Activated T-cell treated with anti-CD3 and anti-CD28 coated beads, Interleukin-2, amount 50 U/mL, for 1 hour (primary cell): ENCODE measurements around the gene CD8B2.
"Not testable (repeated sequence)": the region's sequence is repeated elsewhere in the genome, so short reads cannot be mapped to it uniquely, and the experiment has no call there.

Experiments
- DNase-seq: peaks from one replicate; pipeline ENCODE4 v3.0.0-alpha.2; 2020

The CD8B2 gene

DNA sequence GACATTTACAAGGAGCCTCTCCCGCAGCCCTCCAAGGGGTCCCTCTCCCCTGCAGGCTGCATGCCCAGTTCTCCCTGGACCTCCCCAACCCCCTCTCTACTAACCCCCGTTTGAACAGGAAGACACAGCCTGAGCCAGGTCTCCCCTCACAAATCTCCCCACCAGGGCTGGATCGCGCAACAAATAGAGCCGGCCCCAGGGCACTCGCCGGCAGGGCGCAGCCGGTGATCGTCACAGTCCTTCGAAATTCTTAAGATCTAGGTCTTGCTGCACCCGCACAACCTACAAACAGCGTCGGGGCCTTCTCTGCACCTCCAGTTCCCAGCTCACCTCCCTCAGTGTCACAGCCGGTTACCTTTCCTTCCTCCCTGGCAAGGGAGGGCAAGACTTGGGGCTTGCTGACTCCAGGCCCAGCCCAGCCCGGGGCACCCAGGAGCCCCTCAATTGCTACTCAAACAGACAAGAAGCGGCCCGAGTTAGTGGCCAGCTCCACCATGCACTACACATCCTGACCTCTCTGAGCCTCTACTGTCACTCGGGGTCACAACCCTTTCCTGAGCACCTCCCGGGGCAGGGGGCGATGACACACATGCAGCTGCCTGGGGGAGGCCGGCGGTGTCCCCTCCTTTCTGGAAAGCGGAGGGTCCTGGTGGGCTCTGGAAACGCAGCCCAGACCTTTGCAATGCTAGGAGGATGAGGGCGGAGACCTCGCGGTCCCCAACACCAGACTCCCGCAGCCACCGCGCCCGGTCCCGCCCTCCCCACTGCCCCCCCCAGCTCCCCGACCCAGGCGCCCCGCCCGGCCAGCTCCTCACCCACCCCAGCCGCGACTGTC, at the start of gene CD8B2:
Gene CD8B2, plus strand, starts transcription at position 814 of the 835 bp plus-strand sequence. CDS start 63 bp downstream, outside the sequence.
- DNase-seq, result not testable (repeated sequence)

DNA sequence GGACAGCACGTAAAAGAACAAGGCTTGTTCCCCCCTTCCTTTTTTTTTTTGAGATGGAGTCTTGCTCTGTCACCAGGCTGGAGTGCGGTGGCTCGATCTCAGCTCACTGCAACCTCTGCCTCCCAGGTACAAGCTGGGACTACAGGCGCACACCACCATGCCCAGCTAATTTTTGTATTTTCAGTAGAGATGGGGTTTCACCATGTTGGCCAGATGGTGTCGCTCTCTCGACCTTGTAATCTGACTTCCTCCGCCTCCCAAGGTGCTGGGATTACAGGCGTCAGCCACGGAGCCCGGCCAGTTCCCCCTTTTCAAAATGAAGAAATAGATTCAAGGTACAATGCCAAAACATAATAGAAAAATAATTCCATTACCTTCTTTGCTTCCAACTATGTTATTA, 25.3 kb upstream of the CD8B2 start:
- DNase-seq, result peak; percentile 20

DNA sequence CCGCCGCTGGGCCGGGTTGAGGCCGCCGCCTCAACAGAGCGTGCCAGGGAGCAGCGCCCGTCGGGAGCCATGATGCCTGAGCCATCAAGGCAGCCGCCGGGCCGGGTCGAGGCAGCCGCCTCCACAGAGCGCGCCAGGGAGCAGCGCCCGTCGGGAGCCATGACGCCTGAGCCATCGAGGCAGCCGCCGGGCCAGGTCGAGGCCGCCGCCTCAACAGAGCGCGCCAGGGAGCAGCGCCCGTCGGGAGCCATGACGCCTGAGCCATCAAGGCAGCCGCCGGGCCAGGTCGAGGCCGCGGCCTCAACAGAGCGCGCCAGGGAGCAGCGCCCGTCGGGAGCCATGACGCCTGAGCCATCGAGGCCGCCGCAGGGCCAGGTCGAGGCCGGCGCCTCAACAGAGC, 19.6 kb upstream of the CD8B2 start:
- not testable (repeated sequence) for DNase-seq

DNA sequence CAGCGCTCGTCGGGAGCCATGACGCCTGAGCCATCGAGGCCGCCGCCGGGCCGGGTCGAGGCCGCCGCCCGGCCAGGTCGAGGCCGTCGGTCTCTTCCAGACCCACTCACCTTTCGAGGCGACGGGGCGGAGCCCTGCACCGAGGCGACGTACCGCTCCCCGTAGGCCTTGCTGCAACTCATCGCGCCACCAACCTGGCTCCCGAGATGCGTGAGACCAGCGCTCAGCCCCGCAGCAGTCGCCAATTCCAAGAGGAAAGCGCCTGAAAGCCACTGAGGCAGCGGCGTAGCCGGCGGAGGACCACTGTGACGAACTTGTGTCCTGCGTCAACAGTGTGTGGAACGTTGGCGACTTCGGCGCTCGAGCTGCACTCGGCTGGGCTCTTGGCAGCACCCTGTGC, 19.1 kb upstream of the CD8B2 start, which contains the start of gene RGPD3:
Gene RGPD3, minus strand, starts transcription at position 307 of the 400 bp plus-strand sequence. Its CDS starts 125 bp downstream, at position 182.
- not testable (repeated sequence) for DNase-seq

DNA sequence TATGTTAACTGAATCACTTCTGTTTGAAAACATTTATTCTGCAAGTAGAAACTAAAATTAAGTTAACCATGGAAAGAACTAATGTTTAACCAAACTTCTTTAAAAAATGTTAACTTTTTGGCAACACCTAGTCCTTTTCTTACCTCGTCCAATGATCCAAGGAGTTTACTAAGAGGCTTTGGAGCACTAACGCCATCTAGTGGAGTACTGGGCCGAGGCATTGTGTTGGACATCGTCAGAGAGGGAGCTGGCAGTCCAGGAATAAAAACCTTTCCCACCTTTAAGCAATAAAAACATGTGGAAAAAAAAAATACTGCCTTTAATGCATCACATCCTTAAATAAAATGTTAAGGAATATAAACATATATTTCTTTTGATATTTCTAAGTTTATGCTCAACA, 16.5 kb upstream of the CD8B2 start:
- peak; percentile 51 for DNase-seq

DNA sequence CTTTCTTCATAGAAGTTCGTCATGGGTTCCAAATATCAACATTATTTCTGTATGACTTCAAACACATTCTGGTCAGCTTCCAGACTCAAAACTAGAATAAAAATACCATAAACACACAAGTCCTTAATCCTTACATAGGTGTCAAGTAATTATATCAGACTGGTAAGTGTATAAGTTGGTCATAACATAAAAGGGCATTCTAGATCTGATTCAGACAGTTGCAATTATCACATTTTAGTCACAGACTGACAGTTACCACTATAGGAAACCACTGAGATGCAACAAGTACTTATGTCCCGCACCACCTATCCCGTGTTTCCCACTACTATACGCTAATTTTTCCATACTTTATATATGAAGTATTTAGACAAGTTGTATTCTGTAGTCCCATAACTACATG, 9.5 kb upstream of the CD8B2 start:
- not testable (repeated sequence) for DNase-seq

DNA sequence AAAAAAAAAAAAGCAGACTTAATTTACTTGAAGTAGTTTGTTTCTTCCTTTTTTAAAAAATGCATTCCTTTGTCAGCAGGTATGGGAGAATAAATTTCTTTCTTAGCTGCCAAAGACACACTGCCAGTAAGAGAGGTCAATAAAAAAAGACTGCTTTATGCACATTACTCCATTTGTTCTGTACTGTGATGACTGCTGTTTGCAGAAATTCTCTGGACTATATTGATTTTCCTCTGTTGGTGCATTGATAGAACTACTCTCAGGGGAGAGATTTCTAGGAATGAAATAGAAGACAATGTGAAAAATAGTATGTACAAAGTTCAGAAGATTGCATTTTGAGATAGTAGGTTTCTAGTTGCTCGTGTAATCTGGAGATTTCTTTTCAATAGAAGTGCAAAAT, 7.6 kb upstream of the CD8B2 start:
- DNase-seq, result not testable (repeated sequence)

DNA sequence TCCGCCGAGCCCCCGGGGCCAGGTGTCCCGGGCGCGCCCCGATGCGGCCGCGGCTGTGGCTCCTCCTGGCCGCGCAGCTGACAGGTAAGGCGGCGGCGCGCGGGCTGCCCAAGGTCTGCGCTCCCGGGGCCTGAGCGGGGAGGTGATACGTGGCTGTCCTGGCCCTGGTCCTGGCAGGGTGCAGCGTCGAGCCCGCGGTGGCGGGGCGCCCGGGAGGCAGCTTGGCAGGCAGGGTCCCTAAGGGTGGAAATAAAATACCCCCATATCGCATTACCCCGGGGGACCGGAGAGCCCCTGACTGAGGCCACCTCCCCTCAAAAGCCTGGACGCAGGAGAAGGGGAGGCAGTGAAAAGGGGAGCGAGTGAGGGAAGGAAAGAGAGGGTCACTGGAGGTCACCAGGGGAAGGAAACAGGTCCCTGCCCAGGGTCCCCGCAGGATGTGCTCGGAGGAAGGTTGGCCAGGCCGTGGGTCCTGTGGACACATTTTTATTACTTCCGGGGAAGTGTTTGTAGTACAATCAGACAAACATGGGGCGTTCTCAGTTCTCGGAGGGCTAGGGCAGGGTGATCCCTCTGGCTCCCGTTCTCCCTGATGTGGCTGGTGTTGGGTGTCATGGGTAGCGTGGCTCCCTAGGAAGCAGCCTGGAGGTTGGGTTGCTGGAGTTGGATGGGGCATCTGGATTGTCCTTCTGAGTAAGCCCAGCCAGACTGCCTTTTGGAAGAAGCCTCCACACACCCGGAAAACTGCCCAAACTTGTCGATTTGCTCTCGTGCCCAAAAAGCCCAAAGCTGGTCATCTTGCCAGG, 425 bp downstream of the CD8B2 start:
- DNase-seq, result not testable (repeated sequence)

DNA sequence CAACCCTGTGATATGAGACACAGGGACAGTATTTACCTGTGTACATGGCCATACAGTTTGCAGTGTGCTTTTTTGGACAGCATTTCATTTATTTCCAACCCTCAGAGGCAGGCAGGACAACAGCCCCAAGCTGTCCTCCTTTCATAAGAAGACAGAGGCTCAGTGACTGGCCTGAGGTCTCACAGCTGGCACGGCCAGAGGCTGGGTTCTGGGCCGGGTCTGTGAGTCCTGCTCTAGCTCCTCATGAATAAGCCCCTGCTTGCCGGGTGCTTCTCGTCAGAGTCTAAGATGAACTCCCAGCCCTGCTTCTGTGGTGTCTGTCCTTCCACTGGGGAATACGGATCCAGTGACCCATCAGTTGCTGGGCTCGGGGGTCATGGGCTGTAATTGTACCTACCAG, 2.5 kb downstream of the CD8B2 start:
- DNase-seq, result not testable (repeated sequence)

DNA sequence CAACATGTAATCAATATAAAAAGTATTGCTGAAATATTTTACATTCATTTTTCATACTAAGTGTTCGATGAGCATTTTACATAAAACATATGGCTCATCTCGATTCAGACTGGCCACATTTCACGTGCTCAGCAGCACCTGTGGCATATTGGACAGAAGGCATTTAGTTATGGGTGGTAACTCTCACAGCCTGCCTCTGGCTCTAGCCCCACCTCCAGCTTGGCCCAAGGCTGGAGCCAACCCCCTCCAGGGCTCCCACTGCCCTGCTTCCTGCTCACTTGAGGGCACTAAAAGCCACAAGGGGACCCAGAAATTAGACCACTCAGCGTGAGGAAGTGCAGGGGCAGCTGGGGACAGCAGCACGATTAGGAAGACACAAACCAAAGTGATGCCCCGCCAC, 5.2 kb downstream of the CD8B2 start:
- DNase-seq, result not testable (repeated sequence)

DNA sequence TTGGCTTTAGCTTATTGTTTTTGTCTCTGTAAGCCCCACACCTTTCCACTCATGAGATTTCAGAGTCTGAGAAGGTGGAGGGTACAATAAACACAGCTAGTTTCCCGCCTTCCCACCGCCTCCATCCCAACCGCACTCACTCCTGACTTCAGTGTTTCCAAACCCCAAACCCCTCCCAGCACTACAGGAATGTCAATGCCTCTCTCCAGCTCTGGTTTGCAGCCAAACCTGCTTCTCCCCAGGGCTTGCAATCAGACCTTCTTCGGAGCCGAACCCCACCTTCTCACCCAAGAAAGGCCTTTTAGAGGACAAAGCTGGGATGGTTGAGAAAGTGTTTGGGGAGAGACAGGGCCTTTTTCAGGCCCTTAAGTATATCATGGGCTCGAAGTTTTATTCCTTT, 5.7 kb downstream of the CD8B2 start:
- not testable (repeated sequence) for DNase-seq

DNA sequence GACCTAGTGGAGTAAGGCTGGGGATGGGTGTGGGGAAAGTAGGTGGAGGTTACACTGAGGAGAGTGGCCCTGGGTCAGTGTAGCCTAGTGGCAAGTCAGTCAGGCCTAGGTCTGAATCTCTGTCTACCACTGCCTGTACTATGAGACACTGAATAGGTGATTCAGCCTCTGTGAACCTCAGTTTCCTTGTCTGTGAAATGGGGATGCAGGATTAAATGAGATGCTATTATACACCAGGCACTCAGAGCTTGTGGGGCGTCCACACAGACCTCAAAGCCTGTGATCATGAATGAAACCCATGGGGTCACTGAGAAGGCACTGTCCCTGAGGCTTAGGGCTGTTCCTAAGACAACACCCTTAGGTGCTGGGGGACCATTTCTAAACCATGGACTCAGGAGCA, 11.4 kb downstream of the CD8B2 start:
- DNase-seq, result not testable (repeated sequence)

DNA sequence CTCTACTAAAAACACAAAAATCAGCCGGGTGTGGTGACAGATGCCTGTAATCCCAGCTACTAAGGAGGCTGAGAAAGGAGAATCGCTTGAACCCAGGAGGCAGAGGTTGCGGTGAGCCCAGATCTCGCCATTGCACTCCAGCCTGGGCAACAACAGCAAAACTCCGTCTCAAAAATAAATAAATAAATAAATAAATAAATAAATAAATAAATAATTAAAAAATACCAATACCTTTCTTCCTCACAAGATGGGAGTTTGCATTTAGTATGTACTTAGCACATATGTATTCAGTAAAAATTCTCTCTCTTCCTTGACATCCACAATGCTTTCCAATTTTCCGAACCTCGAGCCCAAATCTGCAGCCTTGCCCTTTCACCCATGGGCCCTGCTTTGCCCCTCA, 13.2 kb downstream of the CD8B2 start:
- not testable (repeated sequence) for DNase-seq

DNA sequence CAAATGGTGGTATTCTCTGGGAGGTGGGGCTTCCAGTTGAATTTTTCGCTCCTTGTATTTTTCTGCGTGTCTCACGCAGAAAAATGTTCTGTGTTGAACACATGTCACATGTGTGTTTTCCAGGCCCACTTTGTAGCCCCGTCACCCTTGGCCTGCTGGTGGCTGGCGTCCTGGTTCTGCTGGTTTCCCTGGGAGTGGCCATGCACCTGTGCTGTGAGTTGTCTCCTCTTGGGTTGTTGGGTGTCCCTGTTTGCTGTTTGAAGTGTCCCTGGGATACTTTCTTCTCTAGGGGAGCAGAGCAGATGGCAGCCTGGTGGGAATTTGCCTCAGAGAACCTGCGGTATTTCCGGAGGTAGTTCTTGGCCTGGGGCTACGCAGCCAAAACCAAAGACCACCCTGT, 15.2 kb downstream of the CD8B2 start:
- DNase-seq, result not testable (repeated sequence)

DNA sequence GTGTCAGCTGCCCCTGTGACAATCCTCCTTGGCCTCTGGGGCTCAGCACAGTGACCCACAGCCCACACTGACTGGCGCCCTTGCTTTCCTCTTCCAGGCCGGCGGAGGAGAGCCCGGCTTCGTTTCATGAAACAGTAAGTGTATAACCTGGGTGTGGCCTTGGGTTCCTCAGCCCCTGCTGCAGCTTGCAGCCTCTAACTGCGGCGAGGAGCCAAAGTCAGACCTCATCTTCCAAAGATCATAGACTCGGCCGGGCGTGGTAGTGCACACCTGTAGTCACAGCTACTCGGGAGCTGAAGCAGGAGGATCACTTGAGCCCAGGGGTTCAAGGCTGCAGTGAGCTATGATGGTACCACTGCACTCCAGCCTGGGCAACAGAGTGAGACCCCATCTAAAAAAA, 17.0 kb downstream of the CD8B2 start:
- not testable (repeated sequence) for DNase-seq

DNA sequence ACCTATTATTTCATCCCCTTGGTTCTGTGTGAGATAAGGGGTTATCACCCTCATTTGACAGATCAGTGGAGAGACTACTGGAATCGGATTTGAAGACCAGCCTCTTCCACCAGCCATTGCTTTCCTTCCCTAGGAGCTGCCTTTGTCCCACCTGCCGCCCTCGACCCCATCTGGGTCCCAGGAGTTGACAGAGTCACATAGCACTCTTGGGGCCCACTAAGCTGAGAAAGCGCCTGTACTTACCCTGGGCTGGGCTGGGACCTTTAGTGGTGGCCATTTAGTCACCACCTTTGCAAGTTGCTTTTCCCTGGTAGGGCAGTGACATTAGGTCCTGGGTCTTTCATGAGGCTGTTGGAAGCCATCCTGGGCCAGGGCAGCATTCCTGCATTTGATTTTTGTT, 17.6 kb downstream of the CD8B2 start:
- DNase-seq, result not testable (repeated sequence)

DNA sequence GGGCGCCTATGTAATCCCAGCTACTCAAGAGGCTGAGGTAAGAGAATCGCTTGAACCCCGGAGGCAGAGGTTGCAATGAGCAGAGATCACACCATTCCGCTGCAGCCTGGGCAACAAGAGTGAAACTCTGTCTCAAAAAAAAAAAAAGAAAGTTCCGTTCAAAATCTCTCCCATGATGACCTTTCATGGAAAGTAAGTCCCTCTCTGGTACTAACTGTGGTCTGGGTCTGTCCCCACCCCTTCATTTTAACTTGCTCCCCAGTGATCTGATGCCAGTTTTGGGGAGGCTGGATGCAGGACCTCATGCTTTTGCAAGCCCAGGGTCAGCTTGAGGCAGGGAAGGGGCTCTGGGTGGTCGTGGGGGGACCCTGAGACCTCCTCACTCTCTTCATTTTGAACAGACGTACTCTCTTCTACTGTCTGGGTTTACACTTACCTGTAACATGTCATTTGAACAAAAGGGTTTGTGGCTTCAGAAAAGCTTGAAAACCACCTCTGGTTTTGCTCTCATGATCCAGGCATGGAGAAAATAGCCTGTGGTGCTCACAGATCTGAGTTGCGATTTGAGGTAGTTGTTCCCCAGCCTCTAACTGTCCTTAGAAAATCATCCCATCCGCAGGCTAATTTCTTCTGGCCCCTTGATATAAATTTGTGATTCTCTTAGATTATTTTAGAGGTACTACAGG, 19.0 kb downstream of the CD8B2 start:
- not testable (repeated sequence) for DNase-seq

DNA sequence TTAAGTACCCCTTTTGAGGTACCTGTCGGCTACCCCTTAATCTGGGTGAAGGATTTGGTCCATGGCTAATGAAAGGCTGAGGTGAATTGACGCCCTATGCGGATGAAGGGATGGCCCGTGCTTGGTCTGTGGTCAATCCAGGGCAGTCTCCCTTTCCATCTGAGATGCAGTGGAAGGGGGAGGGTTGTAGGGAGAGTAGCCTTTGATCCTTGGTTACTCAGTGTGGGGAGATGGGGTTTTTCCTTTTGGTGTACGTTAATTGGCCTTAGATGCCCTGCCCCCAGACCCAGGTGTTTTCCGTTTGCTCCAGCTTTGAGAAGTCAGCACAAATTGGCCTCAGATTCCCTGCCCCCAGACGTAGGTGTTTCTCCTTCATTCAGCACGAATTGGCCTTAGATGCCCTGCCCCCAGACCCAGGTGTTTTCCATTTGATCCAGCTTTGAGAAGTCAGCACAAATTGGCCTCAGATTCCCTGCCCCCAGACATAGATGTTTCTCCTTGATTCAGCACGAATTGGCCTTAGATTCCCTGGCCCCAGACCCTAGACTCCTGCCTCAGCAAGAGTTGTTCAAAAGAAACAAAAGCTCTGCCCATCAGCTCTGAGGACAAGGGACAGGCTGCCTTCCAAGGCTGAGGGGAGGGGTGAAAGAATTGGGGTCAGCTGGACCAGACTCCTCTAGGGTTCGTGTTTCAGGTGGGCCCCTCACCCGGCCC, 21.7 kb downstream of the CD8B2 start:
- not testable (repeated sequence) for DNase-seq

DNA sequence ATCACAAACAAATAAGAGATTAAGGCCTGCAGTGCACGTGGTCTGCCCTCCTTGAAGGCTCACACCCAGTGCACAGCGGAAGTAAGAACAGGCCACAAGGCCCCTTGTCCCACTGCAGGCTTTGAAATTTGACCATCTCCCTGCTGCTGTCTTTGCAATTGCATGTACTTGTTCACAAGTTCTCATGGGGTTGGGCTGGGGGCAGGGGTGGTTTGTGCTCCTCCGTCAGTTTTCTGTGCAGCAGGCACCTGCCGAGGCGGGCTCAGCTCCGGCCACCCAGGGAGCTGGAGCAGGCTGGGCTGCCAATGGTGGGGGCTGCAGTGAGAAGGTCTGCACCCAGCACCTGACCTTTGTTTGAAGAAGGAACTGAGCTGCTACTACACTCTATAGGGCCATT, 22.2 kb downstream of the CD8B2 start:
- DNase-seq, result not testable (repeated sequence)

DNA sequence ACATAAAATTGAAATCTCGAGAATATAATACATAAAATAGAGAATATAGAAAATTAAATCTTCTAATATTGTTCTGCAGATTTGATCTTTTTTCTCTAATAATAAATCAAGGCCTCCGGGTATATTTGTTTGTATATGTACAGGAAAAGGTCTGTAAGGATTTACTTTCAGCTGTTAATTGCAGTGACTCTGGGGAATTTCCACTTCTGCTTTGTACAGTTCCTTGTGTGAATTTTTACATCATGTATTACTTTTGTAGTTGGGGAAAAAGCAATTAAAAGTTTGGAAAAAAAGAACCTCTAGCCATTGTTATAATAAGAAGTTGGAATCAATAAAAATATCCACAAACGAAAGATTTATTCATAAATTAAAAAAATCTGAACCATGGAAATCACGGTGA, 23.6 kb downstream of the CD8B2 start:
- not testable (repeated sequence) for DNase-seq

DNA sequence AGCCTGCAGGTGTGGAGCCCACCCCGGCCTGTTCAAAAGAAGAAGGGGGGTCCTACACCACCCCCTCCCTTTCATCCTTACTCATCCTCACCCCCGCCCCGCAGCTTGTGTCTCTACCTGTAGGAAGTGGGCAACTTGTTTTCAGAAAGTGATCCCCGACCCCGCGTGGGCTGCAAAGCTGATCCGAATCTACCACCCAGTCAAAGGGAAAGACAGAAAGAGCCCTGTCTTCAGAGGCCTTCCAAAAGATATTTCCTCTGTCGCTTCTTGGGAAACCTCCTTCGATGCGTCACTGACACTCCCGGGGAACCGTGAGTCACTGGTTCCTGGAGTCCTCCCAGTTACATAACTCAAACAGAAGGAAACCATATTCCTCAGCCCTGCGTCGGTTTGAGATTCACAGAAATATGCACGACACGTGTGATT, 24.3 kb downstream of the CD8B2 start:
- DNase-seq, result peak; percentile 31

DNA sequence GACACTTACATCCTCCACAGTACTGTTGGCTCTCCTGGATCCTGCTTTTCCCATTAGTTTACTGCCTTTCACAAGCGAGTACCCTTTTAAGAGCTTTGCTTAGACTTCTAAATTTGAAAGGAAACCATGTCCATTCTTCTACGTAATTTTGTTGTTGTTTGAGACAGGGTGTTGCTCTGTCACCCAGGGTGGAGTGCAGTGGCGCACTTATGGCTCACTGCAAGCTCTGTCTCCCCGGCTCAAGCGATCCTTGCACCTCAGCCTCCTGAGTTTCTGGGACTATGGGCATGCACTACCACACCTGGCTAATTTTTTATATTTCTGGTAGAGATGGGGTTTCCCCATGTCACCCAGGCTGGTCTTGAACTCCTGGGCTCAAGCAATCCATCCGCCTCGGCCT, 24.8 kb downstream of the CD8B2 start:
- not testable (repeated sequence) for DNase-seq
